ENCODE measurements around the gene CD79A. TPM values are rescaled to one million over a fixed set of nuclear protein-coding genes. Genes with fewer than 3 reads are reported as not detected.

Gene CD79A
- total RNA-seq, 6 experiments from 2014 or later, result 0.18 to 0.71 (median 0.39) TPM; not detected in 2

DNA sequence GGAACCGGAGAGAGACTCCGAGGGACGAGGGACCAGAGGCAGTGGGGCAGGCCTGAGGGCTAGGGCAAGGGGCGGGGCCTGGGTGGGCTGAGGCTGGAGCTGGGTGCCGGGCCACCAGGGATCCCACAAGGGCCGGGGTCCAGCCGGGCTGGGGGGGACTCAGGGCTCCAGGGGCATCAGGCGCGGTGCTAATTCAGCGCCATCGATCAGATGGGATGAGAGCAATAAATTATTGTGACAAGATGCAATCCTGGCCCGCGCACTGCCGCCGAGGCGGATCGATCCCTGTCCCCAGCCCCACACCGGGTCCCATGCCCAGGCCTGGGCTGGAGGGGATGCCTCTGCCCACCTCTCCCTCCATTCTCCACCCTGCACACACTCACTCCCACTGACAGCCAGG lies 45.5 kb downstream of the CD79A start:
- 0% methylated on average over 3 of the region's 18 CpGs for WGBS (ENCODE audit: insufficient coverage, low coverage, low lambda C conversion rate, missing lambda C conversion rate)
- DNase-seq (no peak), ATAC-seq (no peak)
- Histone ChIP-seq H3K4me3 (no peak overlapping the region), H3K4me1 (no peaks in the 10 kb centered on the region), H3K36me3 (no peaks in the 10 kb centered on the region), H3K27ac (no peak overlapping the region), H3K9me3 (no peaks in the 10 kb centered on the region), H3K27me3 (peaks cover 0 to 20% of the 10 kb centered on the region in 2 donors)
- intact Hi-C loops (cut with DNase I), result no loop called here
- TF ChIP-seq, protein P1, sequence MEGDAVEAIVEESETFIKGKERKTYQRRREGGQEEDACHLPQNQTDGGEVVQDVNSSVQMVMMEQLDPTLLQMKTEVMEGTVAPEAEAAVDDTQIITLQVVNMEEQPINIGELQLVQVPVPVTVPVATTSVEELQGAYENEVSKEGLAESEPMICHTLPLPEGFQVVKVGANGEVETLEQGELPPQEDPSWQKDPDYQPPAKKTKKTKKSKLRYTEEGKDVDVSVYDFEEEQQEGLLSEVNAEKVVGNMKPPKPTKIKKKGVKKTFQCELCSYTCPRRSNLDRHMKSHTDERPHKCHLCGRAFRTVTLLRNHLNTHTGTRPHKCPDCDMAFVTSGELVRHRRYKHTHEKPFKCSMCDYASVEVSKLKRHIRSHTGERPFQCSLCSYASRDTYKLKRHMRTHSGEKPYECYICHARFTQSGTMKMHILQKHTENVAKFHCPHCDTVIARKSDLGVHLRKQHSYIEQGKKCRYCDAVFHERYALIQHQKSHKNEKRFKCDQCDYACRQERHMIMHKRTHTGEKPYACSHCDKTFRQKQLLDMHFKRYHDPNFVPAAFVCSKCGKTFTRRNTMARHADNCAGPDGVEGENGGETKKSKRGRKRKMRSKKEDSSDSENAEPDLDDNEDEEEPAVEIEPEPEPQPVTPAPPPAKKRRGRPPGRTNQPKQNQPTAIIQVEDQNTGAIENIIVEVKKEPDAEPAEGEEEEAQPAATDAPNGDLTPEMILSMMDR (IDR thresholded peaks at IDR 0.05), result no peak
- TF ChIP-seq POLR2A (IDR thresholded peaks at IDR 0.05), result no peak

DNA sequence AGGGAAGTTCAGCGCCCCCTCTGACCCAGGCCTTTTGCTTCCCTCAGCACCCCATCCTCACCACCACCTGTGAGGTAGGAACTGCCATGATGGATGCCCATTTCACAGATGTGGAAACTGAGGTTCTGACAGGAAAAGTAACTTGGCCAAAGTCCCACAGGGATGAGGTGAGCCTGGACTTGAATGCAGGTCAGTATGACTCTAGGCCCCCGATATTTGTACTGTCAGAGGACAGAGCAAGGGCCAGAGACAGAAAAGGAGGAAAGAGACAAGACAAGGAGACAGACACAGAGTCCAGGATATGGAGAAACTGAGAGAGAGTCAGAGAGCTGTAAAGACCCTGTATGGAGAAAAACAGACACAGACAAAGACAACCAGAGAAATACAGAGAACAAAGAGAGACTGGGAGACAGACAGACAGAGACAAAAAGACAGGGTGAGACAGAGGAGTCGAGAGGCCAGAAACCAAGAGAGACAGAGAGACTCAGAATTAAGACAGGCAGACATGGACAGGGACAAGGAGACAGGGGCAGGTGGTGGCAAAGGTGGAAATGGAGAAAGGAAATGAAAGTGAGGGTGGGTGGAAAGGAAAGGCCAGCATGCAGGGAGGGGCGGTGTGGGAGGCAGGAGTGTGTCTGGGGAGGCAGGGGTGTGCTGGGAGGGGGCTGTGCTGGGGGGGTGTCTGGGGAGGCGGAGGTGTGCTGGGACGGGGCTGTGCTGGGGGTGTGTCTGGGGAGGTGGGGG lies 46.1 kb downstream of the CD79A start:
- DNase-seq, result no peak

DNA sequence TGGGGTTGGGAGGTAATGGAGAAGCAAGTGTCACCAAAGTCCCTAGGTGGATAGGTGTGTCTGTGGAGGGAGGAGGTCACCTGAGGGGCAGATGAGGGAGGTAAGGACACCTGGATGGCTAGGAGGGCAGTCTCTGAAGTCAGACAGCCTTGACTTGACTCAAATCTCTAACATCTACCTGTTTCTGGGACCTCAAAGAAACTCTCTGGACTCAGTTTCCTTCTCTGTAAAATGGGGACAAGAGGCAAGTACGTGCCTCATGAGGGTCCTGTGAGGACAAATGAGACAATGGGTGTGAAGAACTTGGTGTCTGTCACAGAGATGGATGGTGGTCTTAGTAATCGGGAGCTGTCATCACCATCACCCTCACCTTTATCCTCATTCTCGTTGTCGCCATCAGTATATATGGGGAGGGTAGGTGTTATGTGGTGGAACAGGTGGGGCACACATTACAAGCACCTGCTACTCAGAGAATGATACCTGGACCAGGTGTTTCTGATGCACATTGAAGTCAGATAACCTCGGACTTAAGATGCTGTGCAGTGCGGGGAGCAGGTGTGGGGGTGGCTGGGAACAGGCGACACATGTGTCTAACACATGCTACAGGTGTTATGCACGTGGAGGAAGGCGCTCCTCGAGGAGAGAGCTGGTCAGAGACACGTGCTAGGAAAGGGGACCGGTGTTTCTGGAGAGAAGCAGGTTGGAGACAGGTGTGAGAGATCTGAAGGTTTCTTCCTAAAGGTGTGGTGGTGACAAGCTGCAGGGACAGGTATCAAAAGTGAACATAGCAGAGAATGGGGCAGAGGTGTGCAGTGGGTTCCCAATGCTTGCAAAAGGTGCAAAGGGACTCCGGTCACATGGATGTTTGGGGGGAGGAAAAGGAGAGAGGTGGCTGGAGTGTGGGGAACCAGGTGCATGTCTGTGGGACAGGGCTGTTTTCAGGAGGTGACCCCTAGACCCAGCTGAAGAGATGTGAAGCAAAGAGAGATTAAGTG lies 47.4 kb downstream of the CD79A start:
- Histone ChIP-seq H3K27me3 (peaks cover 0 to 33% of the 10 kb centered on the region in 2 donors), H3K4me3 (no peak overlapping the region), H3K27ac (no peak overlapping the region), H3K36me3 (no peaks in the 10 kb centered on the region), H3K9me3 (no peaks in the 10 kb centered on the region), H3K4me1 (peaks cover 0 to 7% (median 0%) of the 10 kb centered on the region in 4 donors)
- intact Hi-C loops (cut with DNase I), result no loop called here
- DNase-seq (no peak), ATAC-seq (no peak)
- 46% methylated on average over 13 of the region's 13 CpGs for WGBS (ENCODE audit: insufficient coverage, low coverage, low lambda C conversion rate, missing lambda C conversion rate)
- no peak for TF ChIP-seq POLR2A (IDR thresholded peaks at IDR 0.05)
- TF ChIP-seq, protein P1 (IDR thresholded peaks at IDR 0.05), result no peak

More for the DNA sequence above, 46.1 kb downstream of the CD79A start:
- ATAC-seq, result no peak
- no peak overlapping the region for H3K4me3 ChIP-seq
- H3K36me3 ChIP-seq, result no peaks in the 10 kb centered on the region
- H3K27ac ChIP-seq, result no peak overlapping the region
- peaks cover 0 to 3% (median 0%) of the 10 kb centered on the region in 4 donors for H3K4me1 ChIP-seq
- TF ChIP-seq, protein P1 (IDR thresholded peaks at IDR 0.05), result no peak
- TF ChIP-seq POLR2A (IDR thresholded peaks at IDR 0.05), result no peak
- H3K9me3 ChIP-seq, result no peaks in the 10 kb centered on the region
- H3K27me3 ChIP-seq, result peaks cover 0 to 27% of the 10 kb centered on the region in 2 donors
- WGBS (ENCODE audit: insufficient coverage, low coverage, low lambda C conversion rate, missing lambda C conversion rate), result 35% methylated on average over 6 of the region's 6 CpGs
- intact Hi-C loops (cut with DNase I), result no loop called here

DNA sequence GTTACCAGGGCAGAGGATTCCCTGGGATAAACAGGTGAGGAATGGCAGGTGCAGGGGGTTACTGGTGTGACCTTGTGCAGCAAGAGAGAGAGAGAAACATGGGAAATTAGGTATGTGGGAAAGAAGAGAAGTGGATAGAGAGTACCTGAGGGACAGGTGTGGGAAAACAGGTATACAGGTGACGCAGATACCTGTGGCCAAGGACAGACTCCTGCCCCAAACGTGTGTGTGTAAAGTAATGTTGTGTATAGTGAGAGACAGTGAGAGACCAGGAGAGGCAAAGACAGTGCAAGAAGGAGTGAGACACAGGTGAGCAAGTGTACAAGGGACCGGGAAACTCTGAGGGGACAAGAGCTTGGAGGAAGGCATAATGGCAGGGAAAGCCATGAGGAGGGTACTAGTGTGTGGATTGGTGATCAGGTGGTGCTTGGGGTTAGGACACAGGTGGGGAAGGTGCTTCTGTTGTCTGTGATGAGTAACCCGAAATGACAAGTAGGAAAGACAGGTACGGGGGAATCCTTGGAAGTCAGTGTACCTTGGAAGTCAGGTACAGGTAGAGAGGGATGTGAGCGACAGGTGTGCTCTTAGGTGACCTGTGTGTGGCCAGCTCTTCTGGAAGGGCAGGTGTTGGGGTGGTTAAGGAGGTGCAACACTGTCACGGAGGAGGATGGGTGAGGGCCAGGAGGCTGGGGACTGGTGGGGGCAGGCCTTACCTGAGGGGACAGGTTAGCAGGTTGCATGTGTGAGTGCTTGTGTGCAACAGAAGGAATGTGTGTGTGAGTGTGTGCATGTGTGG lies 48.3 kb downstream of the CD79A start:
- no peaks in the 10 kb centered on the region for H3K9me3 ChIP-seq
- no peak overlapping the region for H3K4me3 ChIP-seq
- intact Hi-C loops (cut with DNase I), result no loop called here
- no peaks in the 10 kb centered on the region for H3K36me3 ChIP-seq
- WGBS (ENCODE audit: insufficient coverage, low coverage, low lambda C conversion rate, missing lambda C conversion rate), result 45% methylated on average over 6 of the region's 7 CpGs
- ATAC-seq, result no peak
- peaks cover 0 to 42% of the 10 kb centered on the region in 2 donors for H3K27me3 ChIP-seq
- no peak for DNase-seq
- no peak overlapping the region for H3K27ac ChIP-seq
- H3K4me1 ChIP-seq, result peaks cover 0 to 7% (median 0%) of the 10 kb centered on the region in 4 donors
- TF ChIP-seq POLR2A (IDR thresholded peaks at IDR 0.05), result no peak
- TF ChIP-seq, protein P1 (IDR thresholded peaks at IDR 0.05), result no peak

All from right lobe of liver (tissue), 6 donors.